GM21390 (cell line): ENCODE data around the gene EYS.
"Not testable (repeated sequence)": the region's sequence is repeated elsewhere in the genome, so short reads cannot be mapped to it uniquely, and the experiment has no call there.

Experiments
- ATAC-seq: cut with Tn5 transposase; IDR thresholded peaks from one replicate; pipeline ENCODE4 v1.9.1; 2021; ENCODE audit not compliant: unreplicated experiment

Gene EYS

GRCh38 chr6:65113581-65113980, 593.4 kb downstream of the EYS start:
- ATAC-seq, result no peak

GRCh38 chr6:65112435-65112834, 594.6 kb downstream of the EYS start:
- ATAC-seq, result no peak

- ATAC-seq, result no peak
Observed at GRCh38 chr6:65110031-65110430, 597.0 kb downstream of the EYS start.

- no peak for ATAC-seq
Observed at GRCh38 chr6:65098349-65098748, 608.7 kb downstream of the EYS start.

GRCh38 chr6:65091561-65091960, 615.5 kb downstream of the EYS start:
- ATAC-seq, result no peak

- ATAC-seq, result no peak
Observed at GRCh38 chr6:65088575-65088974, 618.5 kb downstream of the EYS start.

GRCh38 chr6:65081756-65082155, 625.3 kb downstream of the EYS start:
- ATAC-seq, result no peak

GRCh38 chr6:65075705-65076230, 631.3 kb downstream of the EYS start:
- ATAC-seq, result no peak

GRCh38 chr6:65072500-65072899, 634.5 kb downstream of the EYS start:
- no peak for ATAC-seq

- ATAC-seq, result no peak
Observed at GRCh38 chr6:65071480-65071879, 635.5 kb downstream of the EYS start.

- no peak for ATAC-seq
Observed at GRCh38 chr6:65064844-65065243, 642.2 kb downstream of the EYS start.

GRCh38 chr6:65059568-65059967, 647.5 kb downstream of the EYS start:
- no peak for ATAC-seq

GRCh38 chr6:65055545-65055944, 651.5 kb downstream of the EYS start:
- ATAC-seq, result no peak

GRCh38 chr6:65052626-65053025, 654.4 kb downstream of the EYS start:
- ATAC-seq, result no peak

- no peak for ATAC-seq
Observed at GRCh38 chr6:65045801-65046200, 661.2 kb downstream of the EYS start.

GRCh38 chr6:65014006-65014405, 693.0 kb downstream of the EYS start:
- no peak for ATAC-seq

GRCh38 chr6:65006788-65007187, 700.2 kb downstream of the EYS start:
- ATAC-seq, result no peak

- no peak for ATAC-seq
Observed at GRCh38 chr6:65004283-65004682, 702.7 kb downstream of the EYS start.

GRCh38 chr6:65002882-65003281, 704.1 kb downstream of the EYS start:
- not testable (repeated sequence) for ATAC-seq

- ATAC-seq, result no peak
Observed at GRCh38 chr6:65000815-65001214, 706.2 kb downstream of the EYS start.

GRCh38 chr6:64998204-64998603, 708.8 kb downstream of the EYS start:
- no peak for ATAC-seq

- ATAC-seq, result no peak
Observed at GRCh38 chr6:64996301-64996700, 710.7 kb downstream of the EYS start.

- no peak for ATAC-seq
Observed at GRCh38 chr6:64990652-64991304, 716.2 kb downstream of the EYS start.
